Measurements from ENCODE around the gene HOXA2.

The HOXA2 gene

GRCh38 chr7:27143950-27144780 is 41.7 kb upstream of the HOXA2 start (continued):
- no peak for TF ChIP-seq ZNF391 (tag by site-specific recombination; IDR thresholded peaks at IDR 0.05; ENCODE audit: borderline replicate concordance, low read depth)
- 0 out of 2 replicates have a peak, but pooled peaks have one; percentile 19 for TF ChIP-seq ZIC2 (tag by site-specific recombination; IDR thresholded peaks at IDR 0.05)
- peak; percentile 88 for TF ChIP-seq TSHZ1 (tag by site-specific recombination; IDR thresholded peaks at IDR 0.05; ENCODE audit: borderline replicate concordance)
- TF ChIP-seq ZNF324 (tag by site-specific recombination; IDR thresholded peaks at IDR 0.05) = no peak
- TF ChIP-seq, protein P1, sequence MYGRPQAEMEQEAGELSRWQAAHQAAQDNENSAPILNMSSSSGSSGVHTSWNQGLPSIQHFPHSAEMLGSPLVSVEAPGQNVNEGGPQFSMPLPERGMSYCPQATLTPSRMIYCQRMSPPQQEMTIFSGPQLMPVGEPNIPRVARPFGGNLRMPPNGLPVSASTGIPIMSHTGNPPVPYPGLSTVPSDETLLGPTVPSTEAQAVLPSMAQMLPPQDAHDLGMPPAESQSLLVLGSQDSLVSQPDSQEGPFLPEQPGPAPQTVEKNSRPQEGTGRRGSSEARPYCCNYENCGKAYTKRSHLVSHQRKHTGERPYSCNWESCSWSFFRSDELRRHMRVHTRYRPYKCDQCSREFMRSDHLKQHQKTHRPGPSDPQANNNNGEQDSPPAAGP (tag by site-specific recombination; IDR thresholded peaks at IDR 0.05) = no peak

- H3K4me1 ChIP-seq (ENCODE audit: control insufficient read depth, insufficient read depth, low read length) = peaks cover 22% of the 10 kb centered on the region
- POLR2A ChIA-PET = interaction anchor here (0.6 to 1.6 kb wide), 20 partner anchors 9 to 1281 kb away, joined by 3 to 9 read pairs (median 4); partner anchors contain the start of genes HOXA4, HOXA7 and HOXA9
- TF ChIP-seq SETDB1 (IDR thresholded peaks at IDR 0.05; ENCODE audit: insufficient read length, low read length) (no peak), SP3 (tag by site-specific recombination; IDR thresholded peaks at IDR 0.05) (peak; percentile 30; the same call in 1 of the 2 replicates), ZNF174 (tag by site-specific recombination; IDR thresholded peaks at IDR 0.05) (no peak), ZNF654 (tag by site-specific recombination; IDR thresholded peaks at IDR 0.05; ENCODE audit: low read depth) (no peak), ZNF24 (tag by site-specific recombination; IDR thresholded peaks at IDR 0.05) (no peak), SCRT1 (tag by site-specific recombination; IDR thresholded peaks at IDR 0.05; ENCODE audit: borderline replicate concordance) (peak; percentile 76), KLF16 (tag by site-specific recombination; IDR thresholded peaks at IDR 0.05) (no peak), ZNF350 (tag by site-specific recombination; IDR thresholded peaks at IDR 0.05) (no peak), GLI2 (tag by site-specific recombination; IDR thresholded peaks at IDR 0.05; ENCODE audit: borderline replicate concordance, low read depth) (no peak; the same call in 1 of the 2 replicates), ZNF10 (tag by site-specific recombination; IDR thresholded peaks at IDR 0.05) (no peak)
- TF ChIP-seq, protein P2, sequence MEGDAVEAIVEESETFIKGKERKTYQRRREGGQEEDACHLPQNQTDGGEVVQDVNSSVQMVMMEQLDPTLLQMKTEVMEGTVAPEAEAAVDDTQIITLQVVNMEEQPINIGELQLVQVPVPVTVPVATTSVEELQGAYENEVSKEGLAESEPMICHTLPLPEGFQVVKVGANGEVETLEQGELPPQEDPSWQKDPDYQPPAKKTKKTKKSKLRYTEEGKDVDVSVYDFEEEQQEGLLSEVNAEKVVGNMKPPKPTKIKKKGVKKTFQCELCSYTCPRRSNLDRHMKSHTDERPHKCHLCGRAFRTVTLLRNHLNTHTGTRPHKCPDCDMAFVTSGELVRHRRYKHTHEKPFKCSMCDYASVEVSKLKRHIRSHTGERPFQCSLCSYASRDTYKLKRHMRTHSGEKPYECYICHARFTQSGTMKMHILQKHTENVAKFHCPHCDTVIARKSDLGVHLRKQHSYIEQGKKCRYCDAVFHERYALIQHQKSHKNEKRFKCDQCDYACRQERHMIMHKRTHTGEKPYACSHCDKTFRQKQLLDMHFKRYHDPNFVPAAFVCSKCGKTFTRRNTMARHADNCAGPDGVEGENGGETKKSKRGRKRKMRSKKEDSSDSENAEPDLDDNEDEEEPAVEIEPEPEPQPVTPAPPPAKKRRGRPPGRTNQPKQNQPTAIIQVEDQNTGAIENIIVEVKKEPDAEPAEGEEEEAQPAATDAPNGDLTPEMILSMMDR (tag by site-specific recombination; IDR thresholded peaks at IDR 0.05) = peak; percentile 84
- TF ChIP-seq, protein P3, sequence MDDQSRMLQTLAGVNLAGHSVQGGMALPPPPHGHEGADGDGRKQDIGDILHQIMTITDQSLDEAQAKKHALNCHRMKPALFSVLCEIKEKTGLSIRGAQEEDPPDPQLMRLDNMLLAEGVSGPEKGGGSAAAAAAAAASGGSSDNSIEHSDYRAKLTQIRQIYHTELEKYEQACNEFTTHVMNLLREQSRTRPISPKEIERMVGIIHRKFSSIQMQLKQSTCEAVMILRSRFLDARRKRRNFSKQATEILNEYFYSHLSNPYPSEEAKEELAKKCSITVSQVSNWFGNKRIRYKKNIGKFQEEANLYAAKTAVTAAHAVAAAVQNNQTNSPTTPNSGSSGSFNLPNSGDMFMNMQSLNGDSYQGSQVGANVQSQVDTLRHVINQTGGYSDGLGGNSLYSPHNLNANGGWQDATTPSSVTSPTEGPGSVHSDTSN (CRISPR knock-in tag; IDR thresholded peaks at IDR 0.05) = no peak
- TF ChIP-seq, protein P4, sequence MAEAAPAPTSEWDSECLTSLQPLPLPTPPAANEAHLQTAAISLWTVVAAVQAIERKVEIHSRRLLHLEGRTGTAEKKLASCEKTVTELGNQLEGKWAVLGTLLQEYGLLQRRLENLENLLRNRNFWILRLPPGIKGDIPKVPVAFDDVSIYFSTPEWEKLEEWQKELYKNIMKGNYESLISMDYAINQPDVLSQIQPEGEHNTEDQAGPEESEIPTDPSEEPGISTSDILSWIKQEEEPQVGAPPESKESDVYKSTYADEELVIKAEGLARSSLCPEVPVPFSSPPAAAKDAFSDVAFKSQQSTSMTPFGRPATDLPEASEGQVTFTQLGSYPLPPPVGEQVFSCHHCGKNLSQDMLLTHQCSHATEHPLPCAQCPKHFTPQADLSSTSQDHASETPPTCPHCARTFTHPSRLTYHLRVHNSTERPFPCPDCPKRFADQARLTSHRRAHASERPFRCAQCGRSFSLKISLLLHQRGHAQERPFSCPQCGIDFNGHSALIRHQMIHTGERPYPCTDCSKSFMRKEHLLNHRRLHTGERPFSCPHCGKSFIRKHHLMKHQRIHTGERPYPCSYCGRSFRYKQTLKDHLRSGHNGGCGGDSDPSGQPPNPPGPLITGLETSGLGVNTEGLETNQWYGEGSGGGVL (tag by site-specific recombination; IDR thresholded peaks at IDR 0.05) = no peak
- TF ChIP-seq, protein P5, sequence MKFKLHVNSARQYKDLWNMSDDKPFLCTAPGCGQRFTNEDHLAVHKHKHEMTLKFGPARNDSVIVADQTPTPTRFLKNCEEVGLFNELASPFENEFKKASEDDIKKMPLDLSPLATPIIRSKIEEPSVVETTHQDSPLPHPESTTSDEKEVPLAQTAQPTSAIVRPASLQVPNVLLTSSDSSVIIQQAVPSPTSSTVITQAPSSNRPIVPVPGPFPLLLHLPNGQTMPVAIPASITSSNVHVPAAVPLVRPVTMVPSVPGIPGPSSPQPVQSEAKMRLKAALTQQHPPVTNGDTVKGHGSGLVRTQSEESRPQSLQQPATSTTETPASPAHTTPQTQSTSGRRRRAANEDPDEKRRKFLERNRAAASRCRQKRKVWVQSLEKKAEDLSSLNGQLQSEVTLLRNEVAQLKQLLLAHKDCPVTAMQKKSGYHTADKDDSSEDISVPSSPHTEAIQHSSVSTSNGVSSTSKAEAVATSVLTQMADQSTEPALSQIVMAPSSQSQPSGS (tag by site-specific recombination; IDR thresholded peaks at IDR 0.05; ENCODE audit: low read depth) = no peak; the same call in 1 of the 2 replicates
These were observed 40.8 kb upstream of the HOXA2 start, which contains the start of gene HOXA5 for GRCh38 chr7:27143023-27143949. Gene HOXA5, minus strand, starts transcription at chr7:27143681. Its CDS starts 74 bp downstream, at chr7:27143607.

More at GRCh38 chr7:27143023-27143949, 40.8 kb upstream of the HOXA2 start, which contains the start of gene HOXA5:
- CTCF ChIA-PET = interaction anchor here (0.6 to 4.4 kb wide), 46 partner anchors 9 to 1685 kb away, joined by 3 to 34 read pairs (median 4); partner anchors contain the start of genes HOXA1 and HOXA7
- H3K4me3 ChIP-seq (ENCODE audit: low read depth, low read length) = peak within 1 kb of the TSS; percentile 79
- H3K9me3 ChIP-seq (ENCODE audit: control insufficient read depth, insufficient read depth, low read depth, low read length) = no peaks in the 10 kb centered on the region
- peak within 1 kb of the TSS; percentile 98 for H3K27ac ChIP-seq (ENCODE audit: extremely low read depth, low read depth, low read length)
- H3K36me3 ChIP-seq (ENCODE audit: control insufficient read depth in 2 of 2, insufficient read depth in 1 of 2, low read length in 2 of 2) = peaks cover 0 to 63% of the 10 kb centered on the region in 2 experiments; a peak in 2 of 3 replicates

All from HEK293 (cell line).